Measurements from ENCODE around the gene CDH8.

DNA sequence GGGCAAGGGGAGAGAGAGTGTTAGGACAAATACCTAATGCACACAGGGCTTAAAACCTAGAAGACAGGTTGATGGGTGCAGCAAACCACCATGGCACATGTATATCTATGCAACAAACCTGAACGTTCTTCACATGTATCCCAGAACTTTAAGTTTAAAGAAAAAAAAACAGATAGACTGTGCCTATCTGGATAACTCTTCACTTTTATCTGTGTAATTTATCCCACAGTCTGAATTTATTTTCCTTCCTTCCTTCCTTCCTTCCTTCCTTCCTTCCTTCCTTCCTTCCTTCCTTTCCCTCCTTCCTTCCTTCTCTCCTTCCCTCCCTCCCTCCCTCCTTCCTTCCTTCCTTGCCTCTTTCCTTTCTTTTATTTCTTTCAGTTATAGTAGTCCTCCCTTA lies 370.7 kb downstream of the CDH8 start:
- TF ChIP-seq POLR2AphosphoS5 (IDR thresholded peaks at IDR 0.05) (no peak), POLR2A (IDR thresholded peaks at IDR 0.05) (no peak)
